ENCODE data around the gene SLC11A1.

DNA sequence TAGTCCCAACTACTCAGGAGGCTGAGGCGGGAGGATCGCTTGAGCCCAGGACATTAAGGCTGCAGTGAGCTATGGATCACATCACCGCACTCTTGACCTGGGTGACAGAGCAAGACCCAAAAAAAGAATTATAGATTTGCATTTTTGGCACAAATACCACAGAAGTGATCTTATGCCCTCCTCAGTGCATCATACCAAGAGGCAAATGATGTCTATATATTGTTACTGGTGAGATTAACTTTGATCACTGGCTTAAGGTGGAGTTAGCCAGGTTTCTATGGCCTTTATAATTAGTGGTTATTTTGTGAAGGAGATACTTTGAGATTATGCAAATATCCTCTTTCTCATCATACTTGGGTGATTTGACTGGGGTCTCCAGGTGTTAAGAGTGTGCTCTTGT is 47.5 kb upstream of the SLC11A1 start:
- TF ChIP-seq, protein P1, sequence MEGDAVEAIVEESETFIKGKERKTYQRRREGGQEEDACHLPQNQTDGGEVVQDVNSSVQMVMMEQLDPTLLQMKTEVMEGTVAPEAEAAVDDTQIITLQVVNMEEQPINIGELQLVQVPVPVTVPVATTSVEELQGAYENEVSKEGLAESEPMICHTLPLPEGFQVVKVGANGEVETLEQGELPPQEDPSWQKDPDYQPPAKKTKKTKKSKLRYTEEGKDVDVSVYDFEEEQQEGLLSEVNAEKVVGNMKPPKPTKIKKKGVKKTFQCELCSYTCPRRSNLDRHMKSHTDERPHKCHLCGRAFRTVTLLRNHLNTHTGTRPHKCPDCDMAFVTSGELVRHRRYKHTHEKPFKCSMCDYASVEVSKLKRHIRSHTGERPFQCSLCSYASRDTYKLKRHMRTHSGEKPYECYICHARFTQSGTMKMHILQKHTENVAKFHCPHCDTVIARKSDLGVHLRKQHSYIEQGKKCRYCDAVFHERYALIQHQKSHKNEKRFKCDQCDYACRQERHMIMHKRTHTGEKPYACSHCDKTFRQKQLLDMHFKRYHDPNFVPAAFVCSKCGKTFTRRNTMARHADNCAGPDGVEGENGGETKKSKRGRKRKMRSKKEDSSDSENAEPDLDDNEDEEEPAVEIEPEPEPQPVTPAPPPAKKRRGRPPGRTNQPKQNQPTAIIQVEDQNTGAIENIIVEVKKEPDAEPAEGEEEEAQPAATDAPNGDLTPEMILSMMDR (conservative IDR thresholded peaks at IDR 0.05; ENCODE audit: low read length): no peak
- no peak for TF ChIP-seq EZH2phosphoT487 (IDR thresholded peaks at IDR 0.05; ENCODE audit: borderline replicate concordance, low read depth, low read length)
